GM23338 (cell line): ENCODE data around the gene PPCS.

ENCODE experiments used
- CREB1 ChIP-seq: fragments of 250-450 bp; sonication (Bioruptor Pico); IDR thresholded peaks from 2 replicates; pipeline ENCODE4 v1.5.0; 2020; ENCODE audit warnings: low read depth, mild to moderate bottlenecking, moderate library complexity
- EZH2 ChIP-seq: fragments of 200-600 bp; sonication (generic); IDR thresholded peaks from one replicate; pipeline ENCODE4 v1.8.0; 2017; ENCODE audit warnings: antibody characterized with exemption, mild to moderate bottlenecking, low read depth; ENCODE audit not compliant: unreplicated experiment
- EZH2phosphoT487 ChIP-seq: fragments of 200-600 bp; sonication (generic); IDR thresholded peaks from one replicate; pipeline ENCODE4 v1.8.1; 2018; ENCODE audit warnings: antibody characterized with exemption; ENCODE audit not compliant: unreplicated experiment
- JUNB ChIP-seq: IDR thresholded peaks from one replicate; pipeline ENCODE4 v1.6.1; 2016; ENCODE audit warnings: antibody characterized with exemption; ENCODE audit not compliant: unreplicated experiment
- NANOG ChIP-seq: IDR thresholded peaks from 2 replicates; pipeline ENCODE4 v1.6.1; 2016; ENCODE audit warnings: antibody characterized with exemption, borderline replicate concordance
- POLR2AphosphoS5 ChIP-seq: IDR thresholded peaks from 2 replicates; pipeline ENCODE4 v1.6.1; 2016; ENCODE audit warnings: antibody characterized with exemption, low read depth
- REST ChIP-seq: IDR thresholded peaks from one replicate; pipeline ENCODE4 v1.6.1; 2018; ENCODE audit warnings: antibody characterized with exemption; ENCODE audit not compliant: unreplicated experiment
- STAT1 ChIP-seq: IDR thresholded peaks from one replicate; pipeline ENCODE4 v1.6.1; 2016; ENCODE audit warnings: antibody characterized with exemption; ENCODE audit not compliant: unreplicated experiment
- TF ChIP-seq, protein P1 (sequence below), 2 experiments: fragments of 200-600 bp in 1 of 2; sonication (generic) in 1 of 2; conservative IDR thresholded peaks; 2 replicates each; pipeline versions ENCODE4 v1.5.1 to v1.6.1; 2016 to 2017; ENCODE audit warnings: antibody characterized with exemption in 2 of 2, low read depth in 2 of 2, mild to moderate bottlenecking in 2 of 2, moderate library complexity in 1 of 2

DNA sequence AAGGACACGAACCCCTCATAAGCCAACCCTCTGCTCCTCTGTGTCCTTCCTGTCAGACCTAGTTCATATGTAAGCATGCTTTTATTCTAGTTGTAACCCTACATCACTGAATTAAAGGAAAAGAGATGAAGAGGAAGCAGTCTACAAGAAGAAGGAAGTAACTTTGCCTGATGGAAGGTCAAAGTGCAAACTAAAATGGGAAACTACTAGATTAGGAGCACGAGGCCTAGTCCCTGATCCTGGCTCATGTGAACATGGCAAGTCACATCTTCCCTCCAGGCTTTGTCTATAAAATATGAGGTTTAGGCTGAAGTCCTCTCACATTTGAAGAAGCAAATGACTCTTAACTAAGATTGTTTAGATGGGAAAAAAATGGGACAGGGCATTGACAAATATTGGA, 13.7 kb upstream of the PPCS start:
- TF ChIP-seq, protein P1, sequence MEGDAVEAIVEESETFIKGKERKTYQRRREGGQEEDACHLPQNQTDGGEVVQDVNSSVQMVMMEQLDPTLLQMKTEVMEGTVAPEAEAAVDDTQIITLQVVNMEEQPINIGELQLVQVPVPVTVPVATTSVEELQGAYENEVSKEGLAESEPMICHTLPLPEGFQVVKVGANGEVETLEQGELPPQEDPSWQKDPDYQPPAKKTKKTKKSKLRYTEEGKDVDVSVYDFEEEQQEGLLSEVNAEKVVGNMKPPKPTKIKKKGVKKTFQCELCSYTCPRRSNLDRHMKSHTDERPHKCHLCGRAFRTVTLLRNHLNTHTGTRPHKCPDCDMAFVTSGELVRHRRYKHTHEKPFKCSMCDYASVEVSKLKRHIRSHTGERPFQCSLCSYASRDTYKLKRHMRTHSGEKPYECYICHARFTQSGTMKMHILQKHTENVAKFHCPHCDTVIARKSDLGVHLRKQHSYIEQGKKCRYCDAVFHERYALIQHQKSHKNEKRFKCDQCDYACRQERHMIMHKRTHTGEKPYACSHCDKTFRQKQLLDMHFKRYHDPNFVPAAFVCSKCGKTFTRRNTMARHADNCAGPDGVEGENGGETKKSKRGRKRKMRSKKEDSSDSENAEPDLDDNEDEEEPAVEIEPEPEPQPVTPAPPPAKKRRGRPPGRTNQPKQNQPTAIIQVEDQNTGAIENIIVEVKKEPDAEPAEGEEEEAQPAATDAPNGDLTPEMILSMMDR (conservative IDR thresholded peaks at IDR 0.05; ENCODE audit: low read depth in 2 of 2) = no peak
- TF ChIP-seq POLR2AphosphoS5 (no peak), EZH2 (no peak), CREB1 (CRISPR knock-in tag) (no peak), STAT1 (no peak), REST (no peak), EZH2phosphoT487 (no peak), NANOG (no peak), JUNB (no peak)
